HG03520 (cell line): ENCODE data around the gene HIBADH.
"Not testable (repeated sequence)": the region's sequence is repeated elsewhere in the genome, so short reads cannot be mapped to it uniquely, and the experiment has no call there.

ENCODE experiments used
- ATAC-seq: cut with Tn5 transposase; IDR thresholded peaks from one replicate; pipeline ENCODE4 v1.9.1; 2021; ENCODE audit warnings: mild to moderate bottlenecking, moderate library complexity; ENCODE audit not compliant: unreplicated experiment

HIBADH gene

GRCh38 chr7:27603813-27604212, 58.9 kb downstream of the HIBADH start:
- ATAC-seq, result no peak

GRCh38 chr7:27602766-27603165, 59.9 kb downstream of the HIBADH start:
- ATAC-seq, result no peak

GRCh38 chr7:27601217-27601616, 61.5 kb downstream of the HIBADH start:
- no peak for ATAC-seq

GRCh38 chr7:27600247-27600646, 62.4 kb downstream of the HIBADH start:
- no peak for ATAC-seq

- ATAC-seq, result no peak
These were observed 67.7 kb downstream of the HIBADH start for GRCh38 chr7:27595009-27595408.

- ATAC-seq, result no peak
These were observed 69.5 kb downstream of the HIBADH start for GRCh38 chr7:27593226-27593625.

GRCh38 chr7:27590416-27590815, 72.3 kb downstream of the HIBADH start:
- no peak for ATAC-seq

GRCh38 chr7:27587429-27587828, 75.3 kb downstream of the HIBADH start:
- ATAC-seq, result no peak

- ATAC-seq, result peak; percentile 92
These were observed 75.9 kb downstream of the HIBADH start for GRCh38 chr7:27586825-27587224.

- ATAC-seq, result no peak
These were observed 76.8 kb downstream of the HIBADH start for GRCh38 chr7:27585781-27586447.

GRCh38 chr7:27581906-27582305, 80.8 kb downstream of the HIBADH start:
- no peak for ATAC-seq

- ATAC-seq, result no peak
These were observed 81.6 kb downstream of the HIBADH start for GRCh38 chr7:27581119-27581518.

GRCh38 chr7:27579565-27579964, 83.1 kb downstream of the HIBADH start:
- no peak for ATAC-seq

- ATAC-seq, result not testable (repeated sequence)
These were observed 84.5 kb downstream of the HIBADH start for GRCh38 chr7:27578169-27578568.

- ATAC-seq, result no peak
These were observed 86.2 kb downstream of the HIBADH start for GRCh38 chr7:27576360-27576944.

GRCh38 chr7:27575613-27576012, 87.1 kb downstream of the HIBADH start:
- ATAC-seq, result no peak

GRCh38 chr7:27569106-27569505, 93.6 kb downstream of the HIBADH start:
- no peak for ATAC-seq

GRCh38 chr7:27567266-27567665, 95.4 kb downstream of the HIBADH start:
- ATAC-seq, result no peak

- no peak for ATAC-seq
These were observed 97.7 kb downstream of the HIBADH start for GRCh38 chr7:27564881-27565482.

GRCh38 chr7:27560706-27561235, 101.9 kb downstream of the HIBADH start:
- no peak for ATAC-seq

GRCh38 chr7:27555670-27556069, 107.0 kb downstream of the HIBADH start:
- no peak for ATAC-seq

GRCh38 chr7:27554826-27555225, 107.9 kb downstream of the HIBADH start:
- no peak for ATAC-seq
